A673 (cell line): Measurements from ENCODE around the gene TTC7B. TPM values are rescaled to one million over a fixed set of nuclear protein-coding genes. Genes with fewer than 3 reads are reported as not detected.

ENCODE experiments used
- BruUV-seq: library from RNA; stranded (reverse); fragments of 400-500 nt; replicated peaks from 2 replicates; lab custom pipeline; 2021; lab: Mats Ljungman, UMichigan
- CTCF ChIA-PET: fragments of 300-600 bp; sonication (Branson Sonifier 250); formaldehyde crosslinking; loops from one replicate; lab custom pipeline; 2022; ENCODE audit warnings: antibody characterized with exemption; lab: Charles Lee
- POLR2A ChIA-PET: fragments of 300-600 bp; sonication (Branson Sonifier 250); formaldehyde crosslinking; loops from one replicate; lab custom pipeline; 2022; ENCODE audit warnings: antibody characterized with exemption; ENCODE audit not compliant: low non-redundant PET; lab: Charles Lee
- DNase-seq: peaks from one replicate; pipeline ENCODE4 v3.0.0-alpha.2; 2015; ENCODE audit warnings: low spot score
- H3K27ac ChIP-seq: fragments of 200-600 bp; sonication (generic); 2 replicates; pipeline ENCODE4 v1.5.1; 2016; ENCODE audit warnings: mixed run types, low read depth, mild to moderate bottlenecking, mixed read lengths, antibody characterized with exemption, low read length; ENCODE audit not compliant: poor library complexity, severe bottlenecking
- H3K27me3 ChIP-seq: fragments of 200-600 bp; sonication (generic); replicated peaks from 2 replicates; pipeline ENCODE4 v1.6.1; 2017; ENCODE audit warnings: mixed run types, low read depth, mild to moderate bottlenecking, mixed read lengths, antibody characterized with exemption, low read length; ENCODE audit not compliant: insufficient read depth, poor library complexity
- H3K36me3 ChIP-seq: fragments of 200-600 bp; sonication (generic); 2 replicates; pipeline ENCODE4 v1.6.1; 2016; ENCODE audit warnings: mixed run types, mild to moderate bottlenecking, mixed read lengths, antibody characterized with exemption, low read length; ENCODE audit not compliant: insufficient read depth, poor library complexity, severe bottlenecking
- H3K4me1 ChIP-seq: fragments of 200-600 bp; sonication (generic); 2 replicates; pipeline ENCODE4 v1.6.1; 2017; ENCODE audit warnings: mixed run types, mild to moderate bottlenecking, mixed read lengths, antibody characterized with exemption, low read length; ENCODE audit not compliant: insufficient read depth, poor library complexity, severe bottlenecking
- H3K4me3 ChIP-seq: fragments of 200-600 bp; sonication (generic); 2 replicates; pipeline ENCODE4 v1.5.1; 2016; ENCODE audit warnings: low read depth, mixed run types, mild to moderate bottlenecking, mixed read lengths, low read length; ENCODE audit not compliant: poor library complexity, severe bottlenecking
- H3K9me3 ChIP-seq: fragments of 200-600 bp; sonication (generic); 2 replicates; pipeline ENCODE4 v1.6.1; 2016; ENCODE audit warnings: mixed run types, low read depth, mild to moderate bottlenecking, mixed read lengths, antibody characterized with exemption, low read length; ENCODE audit not compliant: poor library complexity, severe bottlenecking
- CTCF ChIP-seq: fragments of 300-800, 200-600 bp; sonication (generic); conservative IDR thresholded peaks from 2 replicates; pipeline ENCODE4 v1.5.1; 2017; ENCODE audit warnings: low read depth, mild to moderate bottlenecking, antibody characterized with exemption, low read length, moderate library complexity, mixed read lengths
- EZH2 ChIP-seq: fragments of 200-600 bp; sonication (generic); IDR thresholded peaks from 2 replicates; pipeline ENCODE4 v1.6.1; 2017; ENCODE audit warnings: borderline replicate concordance, low read depth, mild to moderate bottlenecking, mixed read lengths, antibody characterized with exemption, low read length; ENCODE audit not compliant: poor library complexity, severe bottlenecking
- intact Hi-C: fragments of 100-400 bp; cut with micrococcal nuclease; formaldehyde crosslinking; loops from one replicate; pipeline ENCODE4 v1.10.0; 2022; ENCODE audit not compliant: unreplicated experiment
- total RNA-seq: library from RNA; stranded (reverse); gene quantifications from 2 replicates; pipeline ENCODE4 v1.2.3, GENCODE V29; 2021

TTC7B gene
- total RNA-seq, 1 experiment from 2014 or later, result 39.2 TPM

DNA sequence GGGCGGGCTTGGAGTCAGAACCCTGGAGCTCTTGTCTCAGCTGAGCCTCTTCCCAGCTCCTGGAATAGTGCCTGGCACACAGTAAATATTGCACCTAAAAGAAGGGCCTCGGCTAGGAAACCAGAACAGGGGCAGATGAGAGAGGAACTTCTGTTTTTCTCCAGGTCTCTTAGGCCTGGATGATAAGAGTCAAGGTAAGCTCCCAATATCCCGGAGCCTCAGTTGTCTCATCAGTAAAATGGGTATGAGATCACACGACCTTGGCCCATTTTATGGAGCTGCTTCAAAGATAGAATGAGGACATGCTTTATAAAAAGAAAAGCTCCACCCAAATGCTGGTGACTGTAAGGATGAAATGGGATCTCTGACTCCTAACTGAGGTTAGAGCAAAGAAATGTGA is 202.2 kb downstream of the TTC7B start:
- no peak for DNase-seq
- Histone ChIP-seq H3K27ac (no peak overlapping the region), H3K36me3 (no peaks in the 10 kb centered on the region), H3K4me3 (no peak overlapping the region), H3K4me1 (peaks cover 7% of the 10 kb centered on the region), H3K27me3 (no peaks in the 10 kb centered on the region), H3K9me3 (no peaks in the 10 kb centered on the region)
- no TSS peak for BruUV-seq
- CTCF ChIA-PET, result interaction anchor here (1.6 kb wide), 1 partner anchor 214 kb away, joined by 4 read pairs; no protein-coding TSS in a partner anchor
- no peak for TF ChIP-seq EZH2
- TF ChIP-seq CTCF, result no peak
- POLR2A ChIA-PET, result no interaction called here
- intact Hi-C loops, result no loop called here

DNA sequence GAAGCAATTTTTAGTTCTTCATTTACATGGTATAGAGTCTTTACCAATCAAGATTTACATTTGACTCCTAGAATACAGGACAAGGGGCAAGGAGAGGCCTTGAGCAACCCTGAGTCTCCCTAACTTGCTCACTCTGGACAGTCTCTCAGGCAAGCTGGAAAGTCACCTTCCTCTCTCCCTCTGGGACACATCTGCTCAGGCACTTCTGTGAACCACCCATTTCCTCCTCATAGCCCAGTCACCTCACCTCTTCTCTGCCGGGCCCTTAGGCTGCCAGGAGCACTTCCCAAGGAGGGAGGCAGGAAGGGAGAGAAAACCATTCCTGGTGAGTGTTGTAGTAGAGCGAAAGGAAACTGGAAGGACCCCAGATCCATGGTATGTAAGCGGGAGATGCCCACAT is 202.8 kb downstream of the TTC7B start:
- H3K9me3 ChIP-seq, result no peaks in the 10 kb centered on the region
- H3K4me1 ChIP-seq, result peaks cover 7% of the 10 kb centered on the region
- no peak for TF ChIP-seq EZH2
- TF ChIP-seq CTCF, result no peak
- no peaks in the 10 kb centered on the region for H3K36me3 ChIP-seq
- BruUV-seq, result no TSS peak
- no peaks in the 10 kb centered on the region for H3K27me3 ChIP-seq
- intact Hi-C loops, result no loop called here
- no peak overlapping the region for H3K27ac ChIP-seq
- no peak for DNase-seq
- CTCF ChIA-PET, result interaction anchor here (1.6 kb wide), 1 partner anchor 214 kb away, joined by 4 read pairs; no protein-coding TSS in a partner anchor
- POLR2A ChIA-PET, result no interaction called here
- H3K4me3 ChIP-seq, result no peak overlapping the region

- H3K4me3 ChIP-seq, result no peak overlapping the region
- no peaks in the 10 kb centered on the region for H3K27me3 ChIP-seq
- no TSS peak for BruUV-seq
- CTCF ChIA-PET, result interaction anchor here (1.6 kb wide), 1 partner anchor 213 kb away, joined by 4 read pairs; no protein-coding TSS in a partner anchor
- H3K36me3 ChIP-seq, result no peaks in the 10 kb centered on the region
- no peak for DNase-seq
- TF ChIP-seq CTCF (no peak), EZH2 (no peak)
- peaks cover 7% of the 10 kb centered on the region for H3K4me1 ChIP-seq
- POLR2A ChIA-PET, result no interaction called here
- intact Hi-C loops, result no loop called here
- H3K9me3 ChIP-seq, result no peaks in the 10 kb centered on the region
- H3K27ac ChIP-seq, result no peak overlapping the region
These were observed 203.4 kb downstream of the TTC7B start for GRCh38 chr14:90612801-90613200.
